IMR-90 (cell line): ENCODE data around the gene ALK. TPM values are rescaled to one million over a fixed set of nuclear protein-coding genes. Genes with fewer than 3 reads are reported as not detected.

Experiments
- ATAC-seq: fragments of 200-7000 bp; cut with Tn5 transposase; 2 replicates; pipeline ENCODE4 v1.9.1; 2020; ENCODE audit warnings: low read depth, mild to moderate bottlenecking, moderate library complexity
- BruUV-seq: library from RNA; stranded (reverse); fragments of 400-500 nt; replicated peaks from 2 replicates; lab custom pipeline; 2021; lab: Mats Ljungman, UMichigan
- CTCF ChIA-PET: fragments of 300-600 bp; formaldehyde crosslinking; extraction: SDS; loops from one replicate; lab custom pipeline; 2021; ENCODE audit warnings: antibody characterized with exemption; lab: Yijun Ruan, JAX
- POLR2A ChIA-PET: fragments of 300-600 bp; sonication (Branson Sonifier 250); formaldehyde crosslinking; loops from one replicate; lab custom pipeline; 2022; ENCODE audit warnings: antibody characterized with exemption; ENCODE audit not compliant: unreplicated experiment; lab: Charles Lee
- DNase-seq: peaks from one replicate; pipeline ENCODE4 v3.0.0; 2013
- H2AFZ ChIP-seq: replicated peaks from 2 replicates; pipeline ENCODE3; 2013; ENCODE audit warnings: low read length, mild to moderate bottlenecking; ENCODE audit not compliant: poor library complexity
- H2AK5ac ChIP-seq: 2 replicates; pipeline ENCODE4 v1.6.1; 2013; ENCODE audit warnings: low read depth, low read length, inconsistent platforms
- H2AK9ac ChIP-seq: replicated peaks from 2 replicates; pipeline ENCODE3; 2013; ENCODE audit warnings: mild to moderate bottlenecking, low read depth, low read length, moderate library complexity; ENCODE audit not compliant: poor library complexity
- H2BK120ac ChIP-seq: 2 replicates; pipeline ENCODE4 v1.6.1; 2013; ENCODE audit warnings: low read depth, low read length, inconsistent platforms
- H2BK15ac ChIP-seq: 3 replicates; pipeline ENCODE4 v1.6.1; 2013; ENCODE audit warnings: low read depth, low read length, inconsistent platforms
- H2BK20ac ChIP-seq: 2 replicates; pipeline ENCODE4 v1.6.1; 2013; ENCODE audit warnings: low read depth, mild to moderate bottlenecking, inconsistent platforms, low read length, moderate library complexity
- H2BK5ac ChIP-seq: 2 replicates; pipeline ENCODE4 v1.6.1; 2013; ENCODE audit warnings: mild to moderate bottlenecking, low read depth, low read length, inconsistent platforms; ENCODE audit not compliant: poor library complexity, severe bottlenecking
- H3K14ac ChIP-seq: replicated peaks from 2 replicates; pipeline ENCODE4 v1.6.1; 2013; ENCODE audit warnings: low read depth, low read length, inconsistent platforms
- H3K18ac ChIP-seq: 2 replicates; pipeline ENCODE4 v1.6.1; 2013; ENCODE audit warnings: low read depth, low read length, control low read depth
- H3K23ac ChIP-seq: 2 replicates; pipeline ENCODE4 v1.6.1; 2013; ENCODE audit warnings: low read depth, low read length, inconsistent platforms
- H3K27ac ChIP-seq: 2 replicates; pipeline ENCODE4 v1.5.1; 2013; ENCODE audit warnings: mild to moderate bottlenecking, control low read depth, low read length; ENCODE audit not compliant: insufficient read depth
- H3K27me3 ChIP-seq: 2 replicates; pipeline ENCODE4 v1.6.1; 2013; ENCODE audit warnings: low read length; ENCODE audit not compliant: control insufficient read depth, insufficient read depth
- H3K36me3 ChIP-seq: 2 replicates; pipeline ENCODE4 v1.6.1; 2013; ENCODE audit warnings: low read length, mixed read lengths; ENCODE audit not compliant: control insufficient read depth, insufficient read depth
- H3K4ac ChIP-seq: 2 replicates; pipeline ENCODE4 v1.6.1; 2013; ENCODE audit warnings: low read depth, low read length, inconsistent platforms
- H3K4me1 ChIP-seq: 2 replicates; pipeline ENCODE4 v1.6.1; 2013; ENCODE audit warnings: low read length, mixed read lengths; ENCODE audit not compliant: control insufficient read depth, insufficient read depth
- H3K4me2 ChIP-seq: 2 replicates; pipeline ENCODE4 v1.6.1; 2013; ENCODE audit warnings: low read depth, mild to moderate bottlenecking, control low read depth, low read length, moderate library complexity
- H3K4me3 ChIP-seq: 2 replicates; pipeline ENCODE4 v1.5.1; 2013; ENCODE audit warnings: low read depth, mild to moderate bottlenecking, control low read depth, low read length, moderate library complexity; ENCODE audit not compliant: insufficient read depth
- H3K56ac ChIP-seq: 2 replicates; pipeline ENCODE4 v1.6.1; 2013; ENCODE audit warnings: low read length, inconsistent platforms; ENCODE audit not compliant: insufficient read depth; ENCODE audit errors: extremely low read depth
- H3K79me1 ChIP-seq, 2 experiments: 2 replicates each; pipeline ENCODE4 v1.6.1; 2013; ENCODE audit warnings: low read length in 2 of 2, inconsistent platforms in 1 of 2, low read depth in 1 of 2
- H3K9ac ChIP-seq: 2 replicates; pipeline ENCODE4 v1.6.1; 2013; ENCODE audit warnings: low read depth, low read length, control low read depth
- H3K9me1 ChIP-seq: 2 replicates; pipeline ENCODE4 v1.6.1; 2013; ENCODE audit warnings: low read length, inconsistent platforms; ENCODE audit not compliant: insufficient read depth
- H3K9me3 ChIP-seq: 2 replicates; pipeline ENCODE4 v1.6.1; 2013; ENCODE audit warnings: low read length; ENCODE audit not compliant: control insufficient read depth, insufficient read depth
- H4K20me1 ChIP-seq: 2 replicates; pipeline ENCODE4 v1.6.1; 2013; ENCODE audit warnings: low read length, inconsistent platforms; ENCODE audit not compliant: insufficient read depth
- H4K5ac ChIP-seq: 2 replicates; pipeline ENCODE4 v1.6.1; 2013; ENCODE audit warnings: mild to moderate bottlenecking, low read depth, low read length, control low read depth
- H4K8ac ChIP-seq, 2 experiments: 2 replicates each; pipeline ENCODE4 v1.6.1; 2013; ENCODE audit warnings: low read depth in 2 of 2, low read length in 2 of 2, control low read depth in 1 of 2, inconsistent platforms in 1 of 2
- H4K91ac ChIP-seq: 2 replicates; pipeline ENCODE4 v1.6.1; 2013; ENCODE audit warnings: low read depth, low read length, inconsistent platforms; ENCODE audit not compliant: insufficient read depth
- CEBPB ChIP-seq: IDR thresholded peaks from 2 replicates; pipeline ENCODE4 v1.6.1; 2012; ENCODE audit warnings: low read depth, low read length, improper control_type of control experiment
- RCOR1 ChIP-seq: IDR thresholded peaks from 2 replicates; pipeline ENCODE4 v1.6.1; 2012; ENCODE audit warnings: mild to moderate bottlenecking, low read length, improper control_type of control experiment; ENCODE audit not compliant: insufficient replicate concordance
- WGBS, 2 experiments: methylation state at CpG; one replicate each; pipeline versions ENCODE4 v1.1.5 to v1.1.7; 2013; ENCODE audit warnings: missing lambda C conversion rate in 2 of 2; ENCODE audit not compliant: insufficient read length in 1 of 2; ENCODE audit errors: extremely low coverage in 2 of 2; 5-methylcytosine and 5-hydroxymethylcytosine counted together
- dilution Hi-C: fragments of 300-500 bp; cut with HindIII; formaldehyde crosslinking; loops from one replicate; pipeline ENCODE4 v1.14.3; 2018; ENCODE audit warnings: low sequenced_read_pairs; ENCODE audit not compliant: unreplicated experiment
- in situ Hi-C: fragments of 300-500 bp; cut with MboI; formaldehyde crosslinking; loops from 3 replicates; pipeline ENCODE4 v1.14.3; 2019; ENCODE audit warnings: low sequenced_read_pairs, inconsistent platforms, mixed read lengths
- intact Hi-C: fragments of 100-400 bp; cut with micrococcal nuclease; formaldehyde crosslinking; loops from 2 replicates; pipeline ENCODE4 v1.10.0; 2022
- polyA plus RNA-seq, 3 experiments: library from polyadenylated mRNA; depleted of rRNA; stranded (reverse); fragments of >200 nt; gene quantifications; 2 replicates each; pipeline ENCODE4 v1.2.3, GENCODE V29; 2012; ENCODE audit warnings: low replicate concordance in 1 of 3
- total RNA-seq: library from RNA; depleted of rRNA; stranded (reverse); fragments of >200 nt; gene quantifications from 2 replicates; pipeline ENCODE4 v1.2.3, GENCODE V29; 2012
- TF ChIP-seq, protein P1 (sequence below): fragments of 150-350 bp; IDR thresholded peaks from 2 replicates; pipeline ENCODE4 v1.6.1; 2016; ENCODE audit warnings: low read depth, mild to moderate bottlenecking, low read length, moderate library complexity, borderline replicate concordance

The ALK gene
- total and polyA plus RNA-seq, 2 of the 4 experiments (the other 2 are of a cell fraction), result not detected

DNA sequence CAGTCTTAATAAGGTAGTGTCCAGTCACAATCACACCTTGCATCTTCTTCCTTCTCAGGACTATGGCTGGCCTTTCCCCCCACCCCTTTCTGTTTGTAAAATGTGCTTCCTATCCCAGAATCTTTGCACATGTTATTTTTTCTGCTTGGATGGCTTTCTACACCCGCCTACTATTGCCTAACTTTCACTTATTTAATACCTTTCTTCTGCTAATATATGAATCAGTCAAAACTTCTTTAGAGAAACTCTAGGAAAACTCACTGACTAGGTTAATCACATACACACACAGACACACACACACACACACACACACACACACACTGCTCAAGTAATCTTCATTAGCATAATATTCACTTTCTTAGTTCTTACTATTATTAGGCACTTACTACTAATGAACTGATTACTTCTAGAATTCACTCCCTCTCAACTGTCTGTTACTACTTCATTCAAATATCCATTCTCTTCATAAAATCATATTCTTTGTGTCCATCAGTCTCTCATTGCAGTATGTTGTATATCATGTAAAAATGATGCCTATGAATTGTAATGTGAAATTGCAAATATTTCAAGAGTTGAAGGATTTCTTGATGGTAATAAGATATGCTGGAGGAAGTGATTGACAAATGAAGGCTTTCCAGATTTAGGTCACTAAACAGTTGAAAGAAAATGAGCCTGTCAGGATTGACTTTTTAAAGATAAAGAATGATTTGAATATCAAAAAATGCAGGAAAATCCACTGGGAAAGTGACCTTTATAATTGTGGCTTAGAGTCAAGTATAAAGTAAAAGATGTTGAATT, 754.9 kb downstream of the ALK start:
- Histone ChIP-seq H3K4ac (no peak overlapping the region; the same call in none of the 2 replicates), H3K4me1 (peaks cover 5% of the 10 kb centered on the region), H3K27ac (no peak overlapping the region), H3K18ac (peak overlapping the region; percentile 66), H2BK20ac (no peak overlapping the region), H3K9me3 (no peaks in the 10 kb centered on the region), H2AK9ac (no peak overlapping the region), H2AFZ (no peak overlapping the region), H4K91ac (no peak overlapping the region; the same call in 1 of the 2 replicates), H4K5ac (no peak overlapping the region), H4K8ac (no peak overlapping the region; a peak in 1 of 4 replicates), H2BK120ac (no peak overlapping the region), H2BK5ac (peak overlapping the region; percentile 44), H3K56ac (no peak overlapping the region), H3K4me2 (no peak overlapping the region), H3K79me1 (peaks cover 6 to 7% of the 10 kb centered on the region in 2 experiments; a peak in 2 of 4 replicates), H3K23ac (no peak overlapping the region), H3K27me3 (no peaks in the 10 kb centered on the region), H4K20me1 (no peaks in the 10 kb centered on the region), H3K4me3 (no peak overlapping the region), H2AK5ac (no peak overlapping the region), H2BK15ac (no peak overlapping the region), H3K14ac (0 out of 2 replicates have a peak overlapping the region, but pooled peaks have one; percentile 42), H3K9ac (no peak overlapping the region), H3K36me3 (peaks cover 9% of the 10 kb centered on the region), H3K9me1 (peaks cover 5% of the 10 kb centered on the region; the same call in 1 of the 2 replicates)
- dilution Hi-C loops (no loop called here), in situ Hi-C loops (no loop called here), intact Hi-C loops (no loop called here)
- BruUV-seq, result no TSS peak
- no CpG with 5 or more reads among the region's 1 CpG for WGBS, 2 experiments
- DNase-seq (peak; percentile 15), ATAC-seq (no peak)
- ChIA-PET CTCF (no interaction called here), POLR2A (no interaction called here)
- TF ChIP-seq RCOR1 (no peak), CEBPB (0 out of 2 replicates have a peak, but pooled peaks have one; percentile 9)
- TF ChIP-seq, protein P1, sequence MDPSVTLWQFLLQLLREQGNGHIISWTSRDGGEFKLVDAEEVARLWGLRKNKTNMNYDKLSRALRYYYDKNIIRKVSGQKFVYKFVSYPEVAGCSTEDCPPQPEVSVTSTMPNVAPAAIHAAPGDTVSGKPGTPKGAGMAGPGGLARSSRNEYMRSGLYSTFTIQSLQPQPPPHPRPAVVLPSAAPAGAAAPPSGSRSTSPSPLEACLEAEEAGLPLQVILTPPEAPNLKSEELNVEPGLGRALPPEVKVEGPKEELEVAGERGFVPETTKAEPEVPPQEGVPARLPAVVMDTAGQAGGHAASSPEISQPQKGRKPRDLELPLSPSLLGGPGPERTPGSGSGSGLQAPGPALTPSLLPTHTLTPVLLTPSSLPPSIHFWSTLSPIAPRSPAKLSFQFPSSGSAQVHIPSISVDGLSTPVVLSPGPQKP, result no peak
